NB4 (cell line): ENCODE data around the gene IL10RA.

Experiments used
- DNase-seq: peaks from one replicate; pipeline ENCODE4 v3.0.0; 2010; ENCODE audit warnings: low read depth
- H3K4me3 ChIP-seq: one replicate; pipeline ENCODE4 v1.5.1; 2011; ENCODE audit warnings: mild to moderate bottlenecking, low read depth, low read length, moderate library complexity
- CTCF ChIP-seq: IDR thresholded peaks from one replicate; pipeline ENCODE4 v1.5.1; 2012; ENCODE audit warnings: low read depth, low read length
- MAX ChIP-seq: IDR thresholded peaks from 2 replicates; pipeline ENCODE4 v1.6.1; 2011; ENCODE audit warnings: low read depth, low read length
- MYC ChIP-seq: IDR thresholded peaks from 2 replicates; pipeline ENCODE4 v1.6.1; 2011; ENCODE audit warnings: low read depth, low read length
- POLR2A ChIP-seq: IDR thresholded peaks from 2 replicates; pipeline ENCODE4 v1.6.1; 2011; ENCODE audit warnings: mild to moderate bottlenecking; ENCODE audit not compliant: insufficient read length; ENCODE audit errors: extremely low read depth

Gene IL10RA

GRCh38 chr11:117978991-117979390 lies 7.2 kb upstream of the IL10RA start:
- TF ChIP-seq POLR2A (no peak), CTCF (no peak), MYC (no peak), MAX (no peak)
- no peak for DNase-seq
- H3K4me3 ChIP-seq = no peak overlapping the region

GRCh38 chr11:117979481-117980211 lies 6.5 kb upstream of the IL10RA start:
- TF ChIP-seq POLR2A = no peak
- no peak for TF ChIP-seq MAX
- TF ChIP-seq MYC = no peak
- no peak for TF ChIP-seq CTCF
- H3K4me3 ChIP-seq = no peak overlapping the region
- no peak for DNase-seq

- no peak overlapping the region for H3K4me3 ChIP-seq
- no peak for DNase-seq
- TF ChIP-seq POLR2A (no peak), MAX (no peak), MYC (no peak), CTCF (no peak)
Measured at GRCh38 chr11:117980280-117980679, 5.9 kb upstream of the IL10RA start.

GRCh38 chr11:117980720-117981119 lies 5.5 kb upstream of the IL10RA start:
- DNase-seq = peak; percentile 55
- no peak overlapping the region for H3K4me3 ChIP-seq
- TF ChIP-seq MYC (no peak; the same call in 1 of the 2 replicates), MAX (peak; percentile 38; the same call in 1 of the 2 replicates)

GRCh38 chr11:117983163-117983475 lies 3.1 kb upstream of the IL10RA start:
- TF ChIP-seq POLR2A (no peak), MAX (no peak), CTCF (no peak), MYC (no peak)
- no peak for DNase-seq
- no peak overlapping the region for H3K4me3 ChIP-seq

- TF ChIP-seq MAX (no peak), POLR2A (no peak), CTCF (no peak), MYC (no peak)
- DNase-seq = peak; percentile 70
- H3K4me3 ChIP-seq = no peak overlapping the region
Measured at GRCh38 chr11:117984476-117984875, 1.7 kb upstream of the IL10RA start.
